ENCODE measurements around the gene GPR153. TPM values are rescaled to one million over a fixed set of nuclear protein-coding genes. Genes with fewer than 3 reads are reported as not detected.

The GPR153 gene
- polyA plus RNA-seq, 1 experiment = 9.0 TPM

DNA sequence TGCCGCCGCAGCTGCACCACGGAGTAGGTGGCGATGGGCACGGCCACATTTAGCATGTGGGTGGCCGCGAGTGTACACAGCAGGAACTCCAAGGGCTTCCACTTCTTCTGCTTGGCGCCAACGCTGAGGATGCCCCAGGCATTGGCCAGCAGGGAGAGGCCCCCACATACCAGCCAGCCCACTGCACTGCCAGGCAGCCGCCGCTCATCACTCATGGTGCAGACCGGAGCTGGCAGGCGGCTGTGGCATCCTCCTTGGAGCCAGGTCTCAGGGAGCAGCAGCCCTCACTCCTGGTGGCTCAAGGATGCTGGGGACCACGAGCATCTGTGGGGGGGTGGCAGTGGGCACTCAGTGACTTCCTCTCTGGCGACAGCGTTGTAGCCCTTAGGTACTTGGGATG, 6.2 kb downstream of the GPR153 start:
- ChIA-PET CTCF (interaction anchor here (1.0 kb wide), 1 partner anchor 150 kb away, joined by 3 read pairs; no protein-coding TSS in a partner anchor), POLR2A (no interaction called here)
- Histone ChIP-seq H3K4me3 (ENCODE audit: low read depth, low read length) (no peak overlapping the region), H3K36me3 (ENCODE audit: control insufficient read depth, insufficient read depth, low read length) (no peaks in the 10 kb centered on the region; the same call in 1 of the 2 replicates), H3K27me3 (ENCODE audit: control insufficient read depth, insufficient read depth, low read length) (no peaks in the 10 kb centered on the region)
- no peak for TF ChIP-seq CTCF (IDR thresholded peaks at IDR 0.05; ENCODE audit: insufficient read depth, low read depth, low read length)
- no peak for DNase-seq (ENCODE audit: low read depth)

GRCh38 chr1:6253380-6253779, 7.5 kb downstream of the GPR153 start:
- CTCF ChIA-PET = interaction anchor here (9.1 kb wide), 1 partner anchor 87 kb away, joined by 264 read pairs; no protein-coding TSS in a partner anchor
- no peak for TF ChIP-seq CTCF (IDR thresholded peaks at IDR 0.05; ENCODE audit: insufficient read depth, low read depth, low read length)
- POLR2A ChIA-PET = no interaction called here
- DNase-seq (ENCODE audit: low read depth) = no peak
- Histone ChIP-seq H3K27me3 (ENCODE audit: control insufficient read depth, insufficient read depth, low read length) (no peaks in the 10 kb centered on the region), H3K4me3 (ENCODE audit: low read depth, low read length) (no peak overlapping the region), H3K36me3 (ENCODE audit: control insufficient read depth, insufficient read depth, low read length) (no peaks in the 10 kb centered on the region; the same call in 1 of the 2 replicates)

DNA sequence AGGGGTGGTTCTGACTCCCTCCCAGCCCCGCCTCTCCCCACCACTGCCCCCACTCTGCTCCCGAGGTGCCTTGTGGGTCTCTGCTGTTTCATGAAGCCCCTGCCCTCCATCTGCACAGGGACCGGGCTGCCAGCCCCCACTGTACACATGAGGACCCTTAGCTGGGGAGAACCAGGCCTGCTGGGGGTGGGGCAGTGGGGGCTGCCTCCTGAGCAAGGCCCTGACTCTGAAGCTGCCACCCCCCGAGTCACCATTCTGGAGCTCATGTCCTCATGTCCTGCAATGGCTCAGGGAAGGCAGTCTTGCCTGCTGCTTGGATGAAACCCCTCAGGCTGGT, 8.6 kb downstream of the GPR153 start:
- no peak overlapping the region for H3K4me3 ChIP-seq (ENCODE audit: low read depth, low read length)
- ChIA-PET CTCF (interaction anchor here (1.6 to 9.1 kb wide), 2 partner anchors 64 to 88 kb away, joined by 3 to 264 read pairs; no protein-coding TSS in a partner anchor), POLR2A (no interaction called here)
- DNase-seq (ENCODE audit: low read depth) = no peak
- no peaks in the 10 kb centered on the region; the same call in 1 of the 2 replicates for H3K36me3 ChIP-seq (ENCODE audit: control insufficient read depth, insufficient read depth, low read length)
- H3K27me3 ChIP-seq (ENCODE audit: control insufficient read depth, insufficient read depth, low read length) = no peaks in the 10 kb centered on the region
- TF ChIP-seq CTCF (IDR thresholded peaks at IDR 0.05; ENCODE audit: insufficient read depth, low read depth, low read length) = no peak

DNA sequence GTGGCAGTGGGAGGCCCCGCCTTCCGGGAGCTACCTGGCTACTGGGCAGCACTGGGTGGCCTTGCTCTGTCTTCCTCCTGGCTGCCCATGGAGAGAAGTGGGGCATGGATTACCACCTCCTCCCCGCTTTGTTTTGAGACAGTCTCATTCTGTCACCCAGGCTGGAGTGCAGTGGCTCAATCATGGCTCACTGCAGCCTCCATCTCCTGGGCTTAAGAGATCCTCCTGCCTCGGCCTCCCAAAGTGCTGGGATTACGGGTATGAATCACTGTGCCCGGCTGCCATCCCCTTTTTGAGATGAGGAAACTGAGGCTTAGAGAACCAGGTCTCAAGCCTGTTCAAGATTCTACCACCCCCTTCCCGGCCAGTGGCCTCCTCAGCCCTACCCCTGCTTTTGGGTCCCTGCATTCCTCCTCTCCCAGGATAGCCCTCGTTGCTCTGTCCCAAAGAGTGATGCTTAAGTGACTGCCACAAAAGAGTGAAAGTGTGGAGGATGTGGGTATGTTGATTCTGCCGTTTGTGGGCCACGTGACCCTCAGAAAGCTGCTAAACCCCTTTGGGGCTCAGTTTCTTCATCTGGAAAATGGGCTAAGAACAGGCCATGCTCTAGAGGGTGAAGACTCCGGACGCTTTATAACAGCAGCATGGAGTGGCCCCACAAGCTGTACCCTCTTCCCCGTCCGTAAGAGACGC, 9.1 kb downstream of the GPR153 start:
- no peak for TF ChIP-seq CTCF (IDR thresholded peaks at IDR 0.05; ENCODE audit: insufficient read depth, low read depth, low read length)
- DNase-seq (ENCODE audit: low read depth) = no peak
- Histone ChIP-seq H3K36me3 (ENCODE audit: control insufficient read depth, insufficient read depth, low read length) (no peaks in the 10 kb centered on the region; the same call in 1 of the 2 replicates), H3K4me3 (ENCODE audit: low read depth, low read length) (no peak overlapping the region), H3K27me3 (ENCODE audit: control insufficient read depth, insufficient read depth, low read length) (no peaks in the 10 kb centered on the region)
- ChIA-PET POLR2A (no interaction called here), CTCF (interaction anchor here (0.6 to 9.1 kb wide), 5 partner anchors 9 to 235 kb away, joined by 3 to 264 read pairs (median 3); partner anchors contain the start of gene GPR153)

DNA sequence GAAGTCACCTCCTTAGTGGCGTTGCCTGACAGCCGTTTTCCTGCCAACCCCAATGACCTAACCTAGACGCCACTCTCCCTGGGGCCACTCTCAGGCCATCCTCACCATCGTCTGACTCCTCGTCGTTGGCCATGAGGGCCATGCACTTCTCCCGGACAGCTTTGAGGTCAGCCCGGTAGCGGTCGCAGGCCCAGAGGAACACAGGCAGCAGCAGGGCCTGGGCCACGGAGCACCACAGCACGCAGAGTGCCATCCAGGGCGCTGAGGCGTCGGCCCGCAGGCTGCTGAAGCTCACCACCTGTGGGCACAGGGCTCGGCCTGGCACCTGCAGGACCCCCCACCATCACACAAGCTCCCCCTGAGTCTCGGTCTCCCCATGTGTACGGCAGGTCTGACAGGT, 9.7 kb downstream of the GPR153 start:
- Histone ChIP-seq H3K27me3 (ENCODE audit: control insufficient read depth, insufficient read depth, low read length) (no peaks in the 10 kb centered on the region), H3K36me3 (ENCODE audit: control insufficient read depth, insufficient read depth, low read length) (no peaks in the 10 kb centered on the region; the same call in 1 of the 2 replicates), H3K4me3 (ENCODE audit: low read depth, low read length) (no peak overlapping the region)
- CTCF ChIA-PET = interaction anchor here (0.6 to 9.1 kb wide), 6 partner anchors 9 to 234 kb away, joined by 3 to 264 read pairs (median 3); partner anchors contain the start of gene GPR153
- no peak for DNase-seq (ENCODE audit: low read depth)
- no peak for TF ChIP-seq CTCF (IDR thresholded peaks at IDR 0.05; ENCODE audit: insufficient read depth, low read depth, low read length)
- POLR2A ChIA-PET = no interaction called here
